ENCODE results near the gene PIM3. TPM values are rescaled to one million over a fixed set of nuclear protein-coding genes. Genes with fewer than 3 reads are reported as not detected.
A peak's percentile ranks its signal among the peaks of the same experiment; 100 is the strongest.

The PIM3 gene
- total RNA-seq, 1 donor, result 19.9 TPM

DNA sequence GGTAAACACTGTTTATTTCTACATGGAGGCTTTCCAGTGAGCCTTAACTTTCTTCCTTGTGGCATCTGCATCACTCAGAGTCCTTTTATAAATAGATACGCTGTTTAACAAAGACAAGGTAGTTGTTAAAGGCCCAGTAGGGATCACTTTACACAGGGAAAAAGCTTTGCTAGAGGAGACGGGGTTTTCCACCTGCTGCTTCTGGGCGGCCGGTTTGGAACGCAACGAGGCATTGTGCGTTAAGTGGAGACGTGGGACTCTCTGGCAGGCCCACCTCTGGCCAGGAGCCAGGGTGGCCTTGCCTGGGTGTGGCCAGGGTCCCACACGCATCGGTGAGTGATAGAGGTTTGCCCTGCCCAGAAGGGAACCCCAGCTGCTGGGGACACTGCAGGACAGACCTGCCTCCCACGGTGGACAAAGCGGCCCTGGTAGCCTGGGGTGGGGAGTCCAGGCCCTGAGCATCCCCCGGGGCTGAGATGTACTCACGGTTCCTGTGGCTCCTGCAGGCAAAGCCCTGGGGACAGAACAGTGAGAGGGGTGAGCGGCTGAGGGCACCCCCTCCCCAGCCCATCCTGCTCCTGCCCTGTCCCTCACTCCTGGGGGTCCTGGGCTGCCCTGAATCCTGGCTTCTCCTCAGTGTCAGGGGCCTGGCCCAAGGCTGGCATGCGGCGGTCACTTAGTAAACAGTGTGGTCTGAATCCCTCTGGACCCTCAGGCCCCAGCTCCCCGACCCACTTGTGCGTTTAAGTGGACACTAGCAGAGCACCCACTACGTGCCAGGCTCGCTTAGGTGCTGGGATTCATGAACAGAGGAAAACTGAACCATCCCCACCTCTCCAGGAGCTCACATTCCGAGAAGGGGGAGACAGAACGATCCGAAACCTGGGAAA lies 47.8 kb downstream of the PIM3 start:
- no peaks in the 10 kb centered on the region for H3K4me1 ChIP-seq (ENCODE audit: insufficient read depth, low read length)
- H3K4me3 ChIP-seq (ENCODE audit: insufficient read depth, low read length), result no peak overlapping the region
- H3K79me2 ChIP-seq (ENCODE audit: insufficient read depth, low read length), result no peaks in the 10 kb centered on the region
- no peak overlapping the region for H3K4me2 ChIP-seq (ENCODE audit: insufficient read depth, low read length)
- H3K27me3 ChIP-seq (ENCODE audit: insufficient read depth, low read length), result peaks cover 35% of the 10 kb centered on the region
- H3K27ac ChIP-seq (ENCODE audit: low read depth, low read length), result no peak overlapping the region
- TF ChIP-seq, protein P1, sequence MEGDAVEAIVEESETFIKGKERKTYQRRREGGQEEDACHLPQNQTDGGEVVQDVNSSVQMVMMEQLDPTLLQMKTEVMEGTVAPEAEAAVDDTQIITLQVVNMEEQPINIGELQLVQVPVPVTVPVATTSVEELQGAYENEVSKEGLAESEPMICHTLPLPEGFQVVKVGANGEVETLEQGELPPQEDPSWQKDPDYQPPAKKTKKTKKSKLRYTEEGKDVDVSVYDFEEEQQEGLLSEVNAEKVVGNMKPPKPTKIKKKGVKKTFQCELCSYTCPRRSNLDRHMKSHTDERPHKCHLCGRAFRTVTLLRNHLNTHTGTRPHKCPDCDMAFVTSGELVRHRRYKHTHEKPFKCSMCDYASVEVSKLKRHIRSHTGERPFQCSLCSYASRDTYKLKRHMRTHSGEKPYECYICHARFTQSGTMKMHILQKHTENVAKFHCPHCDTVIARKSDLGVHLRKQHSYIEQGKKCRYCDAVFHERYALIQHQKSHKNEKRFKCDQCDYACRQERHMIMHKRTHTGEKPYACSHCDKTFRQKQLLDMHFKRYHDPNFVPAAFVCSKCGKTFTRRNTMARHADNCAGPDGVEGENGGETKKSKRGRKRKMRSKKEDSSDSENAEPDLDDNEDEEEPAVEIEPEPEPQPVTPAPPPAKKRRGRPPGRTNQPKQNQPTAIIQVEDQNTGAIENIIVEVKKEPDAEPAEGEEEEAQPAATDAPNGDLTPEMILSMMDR (IDR thresholded peaks at IDR 0.05; ENCODE audit: extremely low read depth, low read depth, low read length), result no peak
- no peaks in the 10 kb centered on the region for H3K36me3 ChIP-seq (ENCODE audit: insufficient read depth, low read length)
- no peaks in the 10 kb centered on the region for H3K9me3 ChIP-seq (ENCODE audit: low read depth, low read length)
- DNase-seq (ENCODE audit: insufficient read length, low spot score, missing footprints), result peak; percentile 76
- H4K20me1 ChIP-seq (ENCODE audit: insufficient read depth, low read length), result no peaks in the 10 kb centered on the region
- H2AFZ ChIP-seq (ENCODE audit: low read length), result no peak overlapping the region

DNA sequence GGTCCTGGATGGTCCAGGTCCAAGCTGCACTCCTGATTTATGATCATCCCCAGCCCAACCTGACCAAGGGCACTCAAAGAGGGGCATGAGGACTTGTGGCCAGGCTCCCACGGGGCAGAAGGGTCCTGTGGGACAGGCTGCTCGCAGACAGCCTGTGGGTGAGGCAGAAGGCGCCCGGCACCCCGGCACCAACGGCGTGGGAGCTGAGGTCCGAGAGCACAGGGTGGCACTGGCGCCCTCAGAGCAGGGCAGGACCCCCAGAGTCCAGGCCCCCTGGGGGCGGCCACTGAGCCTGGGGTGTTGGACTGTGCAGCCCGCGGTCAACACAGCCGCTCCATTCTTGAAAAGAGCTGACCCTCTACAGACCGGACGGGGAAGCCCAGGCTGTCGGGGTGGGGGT lies 48.7 kb downstream of the PIM3 start:
- H3K27ac ChIP-seq (ENCODE audit: low read depth, low read length), result no peak overlapping the region
- TF ChIP-seq, protein P1 (IDR thresholded peaks at IDR 0.05; ENCODE audit: extremely low read depth, low read depth, low read length), result no peak
- H3K27me3 ChIP-seq (ENCODE audit: insufficient read depth, low read length), result peaks cover 41% of the 10 kb centered on the region

DNA sequence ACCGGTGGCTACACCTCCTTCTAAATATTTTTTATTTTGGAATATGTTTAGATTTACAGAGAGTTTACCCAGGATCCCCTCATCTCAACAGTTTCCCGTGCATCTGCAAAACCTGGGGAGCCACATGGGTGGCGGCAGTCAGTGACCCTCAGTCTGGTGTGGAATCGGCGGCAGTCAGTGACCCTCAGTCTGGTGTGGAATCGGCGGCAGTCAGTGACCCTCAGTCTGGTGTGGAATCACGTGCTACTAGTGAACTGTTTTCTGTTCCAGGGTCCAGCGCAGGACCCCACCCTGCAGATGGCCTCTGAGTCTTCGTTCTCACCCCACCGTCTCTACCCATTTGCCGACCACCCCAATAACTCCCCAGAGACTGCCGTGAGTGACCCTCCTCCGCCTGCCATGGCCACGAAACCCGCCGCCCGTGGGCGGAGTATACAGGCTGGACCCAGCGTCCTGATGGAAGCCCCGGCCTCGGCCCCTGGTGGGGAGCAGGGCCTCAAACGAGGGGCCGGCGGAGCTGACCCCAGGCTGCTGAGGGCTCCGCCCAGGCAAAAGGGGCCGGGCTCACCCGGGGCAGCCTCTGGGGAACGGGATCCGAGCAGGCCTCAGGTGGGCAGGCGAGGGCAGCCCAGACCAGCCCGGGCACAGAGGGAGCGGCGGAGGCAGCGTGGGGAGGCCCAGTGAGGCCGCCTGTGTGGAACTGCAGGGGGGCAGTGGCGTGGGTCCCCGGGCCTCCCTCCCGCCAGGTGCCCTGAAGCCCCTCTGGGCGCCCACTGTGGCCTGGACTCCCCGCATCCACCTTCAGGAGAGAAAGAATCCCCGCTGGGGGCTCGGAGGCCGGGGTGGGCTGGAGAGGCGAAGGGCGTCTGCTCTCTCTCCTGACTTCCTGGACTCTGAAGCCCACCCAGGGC lies 49.4 kb downstream of the PIM3 start:
- TF ChIP-seq, protein P1 (IDR thresholded peaks at IDR 0.05; ENCODE audit: extremely low read depth, low read depth, low read length), result no peak
- Histone ChIP-seq H4K20me1 (ENCODE audit: insufficient read depth, low read length) (no peaks in the 10 kb centered on the region), H3K27me3 (ENCODE audit: insufficient read depth, low read length) (peaks cover 46% of the 10 kb centered on the region), H3K27ac (ENCODE audit: low read depth, low read length) (no peak overlapping the region), H3K79me2 (ENCODE audit: insufficient read depth, low read length) (no peaks in the 10 kb centered on the region), H3K4me2 (ENCODE audit: insufficient read depth, low read length) (no peak overlapping the region), H2AFZ (ENCODE audit: low read length) (no peak overlapping the region), H3K4me1 (ENCODE audit: insufficient read depth, low read length) (no peaks in the 10 kb centered on the region), H3K4me3 (ENCODE audit: insufficient read depth, low read length) (no peak overlapping the region), H3K9me3 (ENCODE audit: low read depth, low read length) (no peaks in the 10 kb centered on the region), H3K36me3 (ENCODE audit: insufficient read depth, low read length) (no peaks in the 10 kb centered on the region)
- DNase-seq (ENCODE audit: insufficient read length, low spot score, missing footprints), result peak; percentile 77

More for the DNA sequence above, 48.7 kb downstream of the PIM3 start:
- Histone ChIP-seq H4K20me1 (ENCODE audit: insufficient read depth, low read length) (no peaks in the 10 kb centered on the region), H3K4me3 (ENCODE audit: insufficient read depth, low read length) (no peak overlapping the region), H3K36me3 (ENCODE audit: insufficient read depth, low read length) (no peaks in the 10 kb centered on the region), H3K4me2 (ENCODE audit: insufficient read depth, low read length) (no peak overlapping the region), H3K79me2 (ENCODE audit: insufficient read depth, low read length) (no peaks in the 10 kb centered on the region), H3K9me3 (ENCODE audit: low read depth, low read length) (no peaks in the 10 kb centered on the region), H3K4me1 (ENCODE audit: insufficient read depth, low read length) (no peaks in the 10 kb centered on the region), H2AFZ (ENCODE audit: low read length) (no peak overlapping the region)
- peak; percentile 50 for DNase-seq (ENCODE audit: insufficient read length, low spot score, missing footprints)

All from osteoblast (primary cell).